HepG2 (cell line): ENCODE results near the gene CHD9. TPM values are rescaled to one million over a fixed set of nuclear protein-coding genes. Genes with fewer than 3 reads are reported as not detected.

ENCODE experiments used
- ATAC-seq: fragments of 200-7000 bp; cut with Tn5 transposase; 3 replicates; pipeline ENCODE4 v1.9.1; 2020; ENCODE audit warnings: mild to moderate bottlenecking, moderate library complexity
- BruUV-seq: library from RNA; stranded (reverse); fragments of 400-500 nt; replicated peaks from 2 replicates; lab custom pipeline; 2021; lab: Mats Ljungman, UMichigan
- CTCF ChIA-PET: fragments of 300-600 bp; formaldehyde crosslinking; extraction: SDS; loops from one replicate; lab custom pipeline; 2021; ENCODE audit warnings: low total read pairs, inconsistent platforms, low intra/inter-chr PET ratio; lab: Yijun Ruan, JAX
- POLR2A ChIA-PET: fragments of 350-600 bp; sonication (Branson Sonifier 250); formaldehyde crosslinking; loops from one replicate; lab custom pipeline; 2020; ENCODE audit warnings: antibody characterized with exemption, inconsistent platforms; lab: Yijun Ruan, JAX
- DNase-seq: peaks from one replicate; pipeline ENCODE4 v3.0.0-alpha.2; 2015; ENCODE audit warnings: low spot score
- FAIRE-seq: peaks from 3 replicates; lab custom pipeline; 2011; peaks lifted over from hg19 to GRCh38; lab: Jason Lieb, UNC
- H2AFZ ChIP-seq: one replicate; pipeline ENCODE4 v1.6.1; 2011; ENCODE audit warnings: low read length, inconsistent platforms
- H3K27ac ChIP-seq: fragments of 300-600 bp; 3 replicates; pipeline ENCODE4 v1.8.0; 2011; ENCODE audit warnings: mixed run types, mild to moderate bottlenecking, mixed read lengths, low read length, inconsistent platforms; ENCODE audit not compliant: insufficient read depth; ENCODE audit errors: extremely low read length
- H3K27me3 ChIP-seq, 2 experiments: fragments of 200-600 bp in 1 of 2; 2 replicates in 1 of 2; 3 replicates in 1 of 2; pipeline versions ENCODE4 v1.6.0 to v1.8.0; 2011; ENCODE audit warnings: low read length in 2 of 2, mild to moderate bottlenecking in 2 of 2, moderate library complexity in 2 of 2, inconsistent platforms in 1 of 2; ENCODE audit not compliant: insufficient read depth in 2 of 2, control insufficient read depth in 1 of 2
- H3K36me3 ChIP-seq, 2 experiments: fragments of 200-600 bp in 1 of 2; replicated peaks in 1 of 2; 2 replicates in 1 of 2; 3 replicates in 1 of 2; pipeline versions ENCODE4 v1.5.1 to v1.8.0; 2011; ENCODE audit warnings: low read length in 2 of 2, inconsistent platforms in 1 of 2; ENCODE audit not compliant: insufficient read depth in 2 of 2, control insufficient read depth in 1 of 2
- H3K4me1 ChIP-seq: 2 replicates; pipeline ENCODE4 v1.5.1; 2012; ENCODE audit warnings: low read length, inconsistent platforms; ENCODE audit not compliant: insufficient read depth
- H3K4me2 ChIP-seq: 2 replicates; pipeline ENCODE4 v1.6.0; 2011; ENCODE audit warnings: low read depth, low read length, inconsistent platforms
- H3K4me3 ChIP-seq, 3 experiments: fragments of 200-600 bp in 1 of 3; sonication (generic), shearing (Covaris generic) in 1 of 3; replicated peaks in 1 of 3; 2 replicates each; pipeline ENCODE4 v1.5.1; 2011 to 2016; ENCODE audit warnings: low read length in 3 of 3, inconsistent platforms in 2 of 3, low read depth in 2 of 3, mild to moderate bottlenecking in 2 of 3, control low read depth in 1 of 3, mixed read lengths in 1 of 3; ENCODE audit not compliant: insufficient read depth in 1 of 3
- H3K79me2 ChIP-seq: one replicate; pipeline ENCODE4 v1.6.1; 2011; ENCODE audit warnings: low read length, inconsistent platforms; ENCODE audit not compliant: insufficient read depth
- H3K9ac ChIP-seq: 2 replicates; pipeline ENCODE4 v1.6.0; 2011; ENCODE audit warnings: mild to moderate bottlenecking, low read depth, low read length, inconsistent platforms; ENCODE audit not compliant: insufficient read depth
- H3K9me3 ChIP-seq: 2 replicates; pipeline ENCODE4 v1.5.1; 2012; ENCODE audit warnings: mild to moderate bottlenecking, low read length
- H4K20me1 ChIP-seq: 2 replicates; pipeline ENCODE4 v1.6.0; 2011; ENCODE audit warnings: inconsistent platforms, mild to moderate bottlenecking, low read length, moderate library complexity; ENCODE audit not compliant: insufficient read depth
- ASH2L ChIP-seq: fragments of 300-600, 200-600 bp; sonication (generic); IDR thresholded peaks from 2 replicates; pipeline ENCODE4 v1.7.0; 2017; ENCODE audit warnings: low read depth, mild to moderate bottlenecking, moderate library complexity, mixed read lengths, low read length; ENCODE audit not compliant: insufficient read length
- BORCS8-MEF2B ChIP-seq: sonication (generic); formaldehyde crosslinking; IDR thresholded peaks from 2 replicates; pipeline ENCODE4 v1.8.0; 2022; ENCODE audit warnings: mild to moderate bottlenecking, missing genetic modification reagents
- BRF2 ChIP-seq: sonication (generic); formaldehyde crosslinking; IDR thresholded peaks from 2 replicates; pipeline ENCODE4 v1.8.1; 2022; ENCODE audit warnings: mild to moderate bottlenecking, missing genetic modification reagents
- CAMTA2 ChIP-seq: sonication (generic); formaldehyde crosslinking; IDR thresholded peaks from 2 replicates; pipeline ENCODE4 v1.4.0; 2020; ENCODE audit warnings: mild to moderate bottlenecking, missing genetic modification reagents, borderline replicate concordance
- CENPT ChIP-seq: sonication (generic); formaldehyde crosslinking; IDR thresholded peaks from 2 replicates; pipeline ENCODE4 v1.8.0; 2022; ENCODE audit warnings: low read depth, mild to moderate bottlenecking, moderate library complexity, missing genetic modification reagents
- EEA1 ChIP-seq: sonication (generic); formaldehyde crosslinking; IDR thresholded peaks from 2 replicates; pipeline ENCODE4 v1.5.1; 2020; ENCODE audit warnings: mild to moderate bottlenecking, missing genetic modification reagents, borderline replicate concordance
- MYC ChIP-seq: sonication (generic); formaldehyde crosslinking; IDR thresholded peaks from 2 replicates; pipeline ENCODE4 v1.9.0; 2021; ENCODE audit warnings: missing genetic modification reagents, borderline replicate concordance
- PAWR ChIP-seq: sonication (generic); formaldehyde crosslinking; IDR thresholded peaks from 2 replicates; pipeline ENCODE4 v1.4.0; 2020; ENCODE audit warnings: missing genetic modification reagents, mild to moderate bottlenecking, borderline replicate concordance
- RCOR2 ChIP-seq: IDR thresholded peaks from 2 replicates; pipeline ENCODE4 v1.6.1; 2016; ENCODE audit warnings: missing biosample characterization, missing genetic modification reagents
- SALL2 ChIP-seq: sonication (generic); formaldehyde crosslinking; IDR thresholded peaks from 2 replicates; pipeline ENCODE4 v1.8.1; 2023; ENCODE audit warnings: mild to moderate bottlenecking, missing genetic modification reagents, inconsistent platforms
- SMAD1 ChIP-seq: sonication (generic); formaldehyde crosslinking; IDR thresholded peaks from 2 replicates; pipeline ENCODE4 v1.4.0; 2020; ENCODE audit warnings: missing genetic modification reagents, low read depth, mild to moderate bottlenecking, borderline replicate concordance
- SMARCE1 ChIP-seq: fragments of 450-650 bp; IDR thresholded peaks from 2 replicates; pipeline ENCODE4 v1.6.1; 2017; ENCODE audit warnings: borderline replicate concordance
- SP1 ChIP-seq, 2 experiments: fragments of 450-650 bp in 1 of 2; sonication (generic) in 1 of 2; formaldehyde crosslinking in 1 of 2; IDR thresholded peaks; 2 replicates each; pipeline versions ENCODE4 v1.4.0 to v1.6.1; 2016 to 2020; ENCODE audit warnings: missing genetic modification reagents in 1 of 2
- SP140L ChIP-seq: sonication (generic); formaldehyde crosslinking; IDR thresholded peaks from 2 replicates; pipeline ENCODE4 v1.4.0; 2020; ENCODE audit warnings: missing genetic modification reagents, borderline replicate concordance
- SP2 ChIP-seq: sonication (generic); formaldehyde crosslinking; IDR thresholded peaks from 2 replicates; pipeline ENCODE4 v1.5.1; 2020; ENCODE audit warnings: mild to moderate bottlenecking, missing genetic modification reagents
- SP5 ChIP-seq: IDR thresholded peaks from 2 replicates; pipeline ENCODE4 v1.6.1; 2016; ENCODE audit warnings: low read depth, borderline replicate concordance
- ZFP1 ChIP-seq: IDR thresholded peaks from 2 replicates; pipeline ENCODE4 v1.6.1; 2016
- ZNF3 ChIP-seq: IDR thresholded peaks from 2 replicates; pipeline ENCODE4 v1.7.0; 2017; ENCODE audit warnings: inconsistent platforms
- ZNF30 ChIP-seq: sonication (generic); formaldehyde crosslinking; IDR thresholded peaks from 2 replicates; pipeline ENCODE4 v1.5.0; 2020; ENCODE audit warnings: mild to moderate bottlenecking, missing genetic modification reagents
- ZNF773 ChIP-seq: sonication (generic); formaldehyde crosslinking; IDR thresholded peaks from 2 replicates; pipeline ENCODE4 v1.4.0; 2020; ENCODE audit warnings: missing genetic modification reagents, borderline replicate concordance
- ZNF879 ChIP-seq: sonication (generic); formaldehyde crosslinking; IDR thresholded peaks from 2 replicates; pipeline ENCODE4 v1.8.1; 2023; ENCODE audit warnings: missing genetic modification reagents
- WGBS: methylation state at CpG from one replicate; pipeline ENCODE4 v1.1.6; 2017; ENCODE audit warnings: low lambda C conversion rate; 5-methylcytosine and 5-hydroxymethylcytosine counted together
- in situ Hi-C: cut with HindIII; loops from 2 replicates; pipeline ENCODE4 v1.10.0; 2017; ENCODE audit warnings: low pct_unique_long_range_greater_than_20kb; ENCODE audit not compliant: extremely low pct_ligation_motif_present
- intact Hi-C: fragments of 100-400 bp; cut with micrococcal nuclease; formaldehyde crosslinking; loops from one replicate; pipeline ENCODE4 v1.10.0; 2022; ENCODE audit not compliant: unreplicated experiment
- polyA plus RNA-seq, 8 experiments: library from polyadenylated mRNA; depleted of rRNA in 3 of 8; stranded (reverse) in 7 of 8; unstranded in 1 of 8; fragments of >200 nt; fragmentation: Illumina TruSeq in 4 of 8; extraction: Trizol in 4 of 8; gene quantifications; 2 replicates each; pipeline versions ENCODE4 v1.2.1 to v1.2.3, GENCODE V29; 2011 to 2016; ENCODE audit warnings: low read depth in 4 of 8, missing spikeins in 1 of 8, mixed read lengths in 1 of 8; ENCODE audit not compliant: insufficient read depth in 1 of 8
- total RNA-seq, 5 experiments: library from RNA; depleted of rRNA; stranded (reverse); fragments of >200 nt; fragmentation: Illumina TruSeq; extraction: Trizol; gene quantifications; 2 replicates each; pipeline ENCODE4 v1.2.3, GENCODE V29; 2016; ENCODE audit warnings: low read depth in 1 of 5

CHD9 gene
- total and polyA plus RNA-seq, 2 of the 13 experiments (the other 11 are each of a cell fraction or from before 2014, with no cell fraction given): 23.4 to 27.7 TPM

DNA sequence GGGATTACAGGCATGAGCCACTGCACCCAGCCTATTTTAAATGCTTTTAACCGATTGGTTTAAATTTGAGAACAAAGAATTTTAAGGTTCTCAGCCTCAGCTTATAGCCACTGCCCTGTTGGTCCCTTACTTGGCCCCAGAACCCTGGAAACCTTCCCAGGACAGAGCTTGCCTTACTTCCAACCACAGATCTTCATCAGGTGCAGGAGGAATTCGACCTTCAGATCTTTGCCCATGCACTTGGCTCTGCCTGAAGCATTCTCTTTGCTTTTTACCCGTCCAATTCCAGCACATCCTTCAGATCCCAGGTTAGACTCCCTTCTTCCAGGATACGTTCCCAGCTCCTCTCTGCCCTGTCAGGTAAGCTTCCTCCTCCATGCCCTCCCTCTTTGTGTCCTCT, 27.7 kb downstream of the CHD9 start:
- intact Hi-C loops (no loop called here), in situ Hi-C loops (no loop called here)
- FAIRE-seq (no peak), ATAC-seq (no peak; the same call in 1 of the 3 replicates), DNase-seq (no peak)
- Histone ChIP-seq H3K79me2 (peaks cover 40% of the 10 kb centered on the region), H3K9ac (no peak overlapping the region), H3K4me2 (no peak overlapping the region), H3K27me3 (no peaks in the 10 kb centered on the region), H4K20me1 (peaks cover 11% of the 10 kb centered on the region; the same call in 1 of the 2 replicates), H3K4me1 (peaks cover 13% of the 10 kb centered on the region), H3K27ac (no peak overlapping the region), H3K4me3 (no peak overlapping the region), H3K9me3 (no peaks in the 10 kb centered on the region), H2AFZ (no peak overlapping the region), H3K36me3 (peaks cover 2 to 3% of the 10 kb centered on the region in 2 experiments; a peak in 3 of 5 replicates)
- no TSS peak for BruUV-seq
- WGBS: 96% methylated on average over 4 of the region's 4 CpGs
- TF ChIP-seq RCOR2 (no peak), SMARCE1 (no peak), SP5 (CRISPR knock-in tag) (no peak), SP140L (CRISPR knock-in tag) (no peak), ZNF30 (CRISPR knock-in tag) (no peak), ASH2L (no peak), BORCS8-MEF2B (CRISPR knock-in tag) (no peak), SP1 (IDR thresholded peaks at IDR 0.05) (no peak), SP1 (CRISPR knock-in tag; IDR thresholded peaks at IDR 0.05) (no peak)
- ChIA-PET POLR2A (interaction anchor here (1.6 kb wide), 1 partner anchor 17 kb away, joined by 3 read pairs; no protein-coding TSS in a partner anchor), CTCF (no interaction called here)

DNA sequence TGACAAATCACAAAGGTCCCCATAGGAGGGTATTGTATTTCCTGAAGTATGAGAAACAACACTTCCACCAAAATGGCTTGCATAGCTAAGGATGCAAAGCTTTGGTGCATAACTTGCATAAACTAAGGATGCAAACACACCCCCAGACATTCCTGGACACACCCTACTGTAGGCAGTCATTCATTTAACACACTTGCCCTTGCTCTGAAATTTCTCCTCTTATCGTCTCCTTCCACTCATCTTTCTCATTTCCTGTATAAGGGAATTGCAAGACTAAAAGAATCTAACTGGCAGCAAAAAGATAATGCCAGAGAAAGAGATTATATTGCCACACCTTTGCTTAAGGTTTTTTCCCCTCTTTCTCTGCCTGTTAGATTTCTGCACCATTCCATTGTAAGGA, 28.3 kb downstream of the CHD9 start:
- no peak overlapping the region for H2AFZ ChIP-seq
- intact Hi-C loops: no loop called here
- H3K9me3 ChIP-seq: no peaks in the 10 kb centered on the region
- ChIA-PET CTCF (no interaction called here), POLR2A (interaction anchor here (1.6 kb wide), 1 partner anchor 17 kb away, joined by 3 read pairs; no protein-coding TSS in a partner anchor)
- ATAC-seq (no peak), DNase-seq (no peak), FAIRE-seq (no peak)
- H3K36me3 ChIP-seq: peaks cover 3% of the 10 kb centered on the region in 2 experiments; a peak in 3 of 5 replicates
- no peak overlapping the region for H3K4me3 ChIP-seq
- peaks cover 34% of the 10 kb centered on the region for H3K79me2 ChIP-seq
- peaks cover 10% of the 10 kb centered on the region; the same call in 1 of the 2 replicates for H4K20me1 ChIP-seq
- no peak overlapping the region for H3K4me2 ChIP-seq
- H3K9ac ChIP-seq: no peak overlapping the region
- no peak overlapping the region for H3K27ac ChIP-seq
- H3K4me1 ChIP-seq: peaks cover 13% of the 10 kb centered on the region
- in situ Hi-C loops: no loop called here
- no TSS peak for BruUV-seq
- 98% methylated on average over 1 of the region's 1 CpG for WGBS
- TF ChIP-seq EEA1 (CRISPR knock-in tag) (no peak), ZNF3 (CRISPR knock-in tag) (no peak), SP2 (CRISPR knock-in tag) (no peak), SMAD1 (no peak), MYC (CRISPR knock-in tag) (no peak), CENPT (CRISPR knock-in tag) (no peak), SALL2 (CRISPR knock-in tag) (no peak), BRF2 (no peak), ZFP1 (no peak), ZNF879 (no peak), PAWR (CRISPR knock-in tag) (no peak), CAMTA2 (CRISPR knock-in tag) (no peak), ZNF773 (CRISPR knock-in tag) (no peak)
- H3K27me3 ChIP-seq: no peaks in the 10 kb centered on the region
